IMR-90 (cell line): ENCODE data around the gene RAD21L1. TPM values are rescaled to one million over a fixed set of nuclear protein-coding genes. Genes with fewer than 3 reads are reported as not detected.

Experiments used
- ATAC-seq: fragments of 200-7000 bp; cut with Tn5 transposase; 2 replicates; pipeline ENCODE4 v1.9.1; 2020; ENCODE audit warnings: low read depth, mild to moderate bottlenecking, moderate library complexity
- BruUV-seq: library from RNA; stranded (reverse); fragments of 400-500 nt; replicated peaks from 2 replicates; lab custom pipeline; 2021; lab: Mats Ljungman, UMichigan
- CTCF ChIA-PET: fragments of 300-600 bp; formaldehyde crosslinking; extraction: SDS; loops from one replicate; lab custom pipeline; 2021; ENCODE audit warnings: antibody characterized with exemption; lab: Yijun Ruan, JAX
- POLR2A ChIA-PET: fragments of 300-600 bp; sonication (Branson Sonifier 250); formaldehyde crosslinking; loops from one replicate; lab custom pipeline; 2022; ENCODE audit warnings: antibody characterized with exemption; ENCODE audit not compliant: unreplicated experiment; lab: Charles Lee
- DNase-seq: peaks from one replicate; pipeline ENCODE4 v3.0.0; 2013
- H2AFZ ChIP-seq: replicated peaks from 2 replicates; pipeline ENCODE3; 2013; ENCODE audit warnings: low read length, mild to moderate bottlenecking; ENCODE audit not compliant: poor library complexity
- H2AK5ac ChIP-seq: 2 replicates; pipeline ENCODE4 v1.6.1; 2013; ENCODE audit warnings: low read depth, low read length, inconsistent platforms
- H2AK9ac ChIP-seq: replicated peaks from 2 replicates; pipeline ENCODE3; 2013; ENCODE audit warnings: mild to moderate bottlenecking, low read depth, low read length, moderate library complexity; ENCODE audit not compliant: poor library complexity
- H2BK120ac ChIP-seq: 2 replicates; pipeline ENCODE4 v1.6.1; 2013; ENCODE audit warnings: low read depth, low read length, inconsistent platforms
- H2BK15ac ChIP-seq: 3 replicates; pipeline ENCODE4 v1.6.1; 2013; ENCODE audit warnings: low read depth, low read length, inconsistent platforms
- H2BK20ac ChIP-seq: 2 replicates; pipeline ENCODE4 v1.6.1; 2013; ENCODE audit warnings: low read depth, mild to moderate bottlenecking, inconsistent platforms, low read length, moderate library complexity
- H2BK5ac ChIP-seq: 2 replicates; pipeline ENCODE4 v1.6.1; 2013; ENCODE audit warnings: mild to moderate bottlenecking, low read depth, low read length, inconsistent platforms; ENCODE audit not compliant: poor library complexity, severe bottlenecking
- H3K14ac ChIP-seq: replicated peaks from 2 replicates; pipeline ENCODE4 v1.6.1; 2013; ENCODE audit warnings: low read depth, low read length, inconsistent platforms
- H3K18ac ChIP-seq: 2 replicates; pipeline ENCODE4 v1.6.1; 2013; ENCODE audit warnings: low read depth, low read length, control low read depth
- H3K23ac ChIP-seq: 2 replicates; pipeline ENCODE4 v1.6.1; 2013; ENCODE audit warnings: low read depth, low read length, inconsistent platforms
- H3K27ac ChIP-seq: 2 replicates; pipeline ENCODE4 v1.5.1; 2013; ENCODE audit warnings: mild to moderate bottlenecking, control low read depth, low read length; ENCODE audit not compliant: insufficient read depth
- H3K27me3 ChIP-seq: 2 replicates; pipeline ENCODE4 v1.6.1; 2013; ENCODE audit warnings: low read length; ENCODE audit not compliant: control insufficient read depth, insufficient read depth
- H3K36me3 ChIP-seq: 2 replicates; pipeline ENCODE4 v1.6.1; 2013; ENCODE audit warnings: low read length, mixed read lengths; ENCODE audit not compliant: control insufficient read depth, insufficient read depth
- H3K4ac ChIP-seq: 2 replicates; pipeline ENCODE4 v1.6.1; 2013; ENCODE audit warnings: low read depth, low read length, inconsistent platforms
- H3K4me1 ChIP-seq: 2 replicates; pipeline ENCODE4 v1.6.1; 2013; ENCODE audit warnings: low read length, mixed read lengths; ENCODE audit not compliant: control insufficient read depth, insufficient read depth
- H3K4me2 ChIP-seq: 2 replicates; pipeline ENCODE4 v1.6.1; 2013; ENCODE audit warnings: low read depth, mild to moderate bottlenecking, control low read depth, low read length, moderate library complexity
- H3K4me3 ChIP-seq: 2 replicates; pipeline ENCODE4 v1.5.1; 2013; ENCODE audit warnings: low read depth, mild to moderate bottlenecking, control low read depth, low read length, moderate library complexity; ENCODE audit not compliant: insufficient read depth
- H3K56ac ChIP-seq: 2 replicates; pipeline ENCODE4 v1.6.1; 2013; ENCODE audit warnings: low read length, inconsistent platforms; ENCODE audit not compliant: insufficient read depth; ENCODE audit errors: extremely low read depth
- H3K79me1 ChIP-seq, 2 experiments: 2 replicates each; pipeline ENCODE4 v1.6.1; 2013; ENCODE audit warnings: low read length in 2 of 2, inconsistent platforms in 1 of 2, low read depth in 1 of 2
- H3K9ac ChIP-seq: 2 replicates; pipeline ENCODE4 v1.6.1; 2013; ENCODE audit warnings: low read depth, low read length, control low read depth
- H3K9me1 ChIP-seq: 2 replicates; pipeline ENCODE4 v1.6.1; 2013; ENCODE audit warnings: low read length, inconsistent platforms; ENCODE audit not compliant: insufficient read depth
- H3K9me3 ChIP-seq: 2 replicates; pipeline ENCODE4 v1.6.1; 2013; ENCODE audit warnings: low read length; ENCODE audit not compliant: control insufficient read depth, insufficient read depth
- H4K20me1 ChIP-seq: 2 replicates; pipeline ENCODE4 v1.6.1; 2013; ENCODE audit warnings: low read length, inconsistent platforms; ENCODE audit not compliant: insufficient read depth
- H4K5ac ChIP-seq: 2 replicates; pipeline ENCODE4 v1.6.1; 2013; ENCODE audit warnings: mild to moderate bottlenecking, low read depth, low read length, control low read depth
- H4K8ac ChIP-seq, 2 experiments: 2 replicates each; pipeline ENCODE4 v1.6.1; 2013; ENCODE audit warnings: low read depth in 2 of 2, low read length in 2 of 2, control low read depth in 1 of 2, inconsistent platforms in 1 of 2
- H4K91ac ChIP-seq: 2 replicates; pipeline ENCODE4 v1.6.1; 2013; ENCODE audit warnings: low read depth, low read length, inconsistent platforms; ENCODE audit not compliant: insufficient read depth
- BHLHE40 ChIP-seq: fragments of 150-350 bp; IDR thresholded peaks from 2 replicates; pipeline ENCODE4 v1.6.1; 2016; ENCODE audit warnings: mild to moderate bottlenecking, low read depth, low read length
- CHD1 ChIP-seq: IDR thresholded peaks from 2 replicates; pipeline ENCODE4 v1.6.1; 2012; ENCODE audit warnings: low read depth, low read length, improper control_type of control experiment
- FOS ChIP-seq: fragments of 150-350 bp; IDR thresholded peaks from 2 replicates; pipeline ENCODE4 v1.6.1; 2016; ENCODE audit warnings: low read depth, low read length
- MAFK ChIP-seq: IDR thresholded peaks from 2 replicates; pipeline ENCODE4 v1.6.1; 2012; ENCODE audit warnings: low read depth, low read length, improper control_type of control experiment
- MAZ ChIP-seq: IDR thresholded peaks from 2 replicates; pipeline ENCODE4 v1.6.1; 2012; ENCODE audit warnings: low read depth, mild to moderate bottlenecking, low read length, improper control_type of control experiment, moderate library complexity, borderline replicate concordance
- MXI1 ChIP-seq: IDR thresholded peaks from 2 replicates; pipeline ENCODE4 v1.6.1; 2012; ENCODE audit warnings: low read depth, mild to moderate bottlenecking, low read length, moderate library complexity, borderline replicate concordance
- NFE2L2 ChIP-seq: fragments of 150-350 bp; IDR thresholded peaks from 2 replicates; pipeline ENCODE4 v1.6.1; 2016; ENCODE audit warnings: low read depth, mild to moderate bottlenecking, low read length
- RAD21 ChIP-seq: IDR thresholded peaks from 2 replicates; pipeline ENCODE4 v1.6.1; 2012; ENCODE audit warnings: low read length, improper control_type of control experiment
- SMC3 ChIP-seq: fragments of 150-350 bp; IDR thresholded peaks from 2 replicates; pipeline ENCODE4 v1.6.1; 2016; ENCODE audit warnings: low read depth, mild to moderate bottlenecking, antibody characterized with exemption, low read length, moderate library complexity
- WGBS, 2 experiments: methylation state at CpG; one replicate each; pipeline versions ENCODE4 v1.1.5 to v1.1.7; 2013; ENCODE audit warnings: missing lambda C conversion rate in 2 of 2; ENCODE audit not compliant: insufficient read length in 1 of 2; ENCODE audit errors: extremely low coverage in 2 of 2; 5-methylcytosine and 5-hydroxymethylcytosine counted together
- dilution Hi-C: fragments of 300-500 bp; cut with HindIII; formaldehyde crosslinking; loops from one replicate; pipeline ENCODE4 v1.14.3; 2018; ENCODE audit warnings: low sequenced_read_pairs; ENCODE audit not compliant: unreplicated experiment
- in situ Hi-C: fragments of 300-500 bp; cut with MboI; formaldehyde crosslinking; loops from 3 replicates; pipeline ENCODE4 v1.14.3; 2019; ENCODE audit warnings: low sequenced_read_pairs, inconsistent platforms, mixed read lengths
- intact Hi-C: fragments of 100-400 bp; cut with micrococcal nuclease; formaldehyde crosslinking; loops from 2 replicates; pipeline ENCODE4 v1.10.0; 2022
- polyA plus RNA-seq, 3 experiments: library from polyadenylated mRNA; depleted of rRNA; stranded (reverse); fragments of >200 nt; gene quantifications; 2 replicates each; pipeline ENCODE4 v1.2.3, GENCODE V29; 2012; ENCODE audit warnings: low replicate concordance in 1 of 3
- total RNA-seq: library from RNA; depleted of rRNA; stranded (reverse); fragments of >200 nt; gene quantifications from 2 replicates; pipeline ENCODE4 v1.2.3, GENCODE V29; 2012

The RAD21L1 gene
- total and polyA plus RNA-seq, 2 of the 4 experiments (the other 2 are of a cell fraction) = not detected

DNA sequence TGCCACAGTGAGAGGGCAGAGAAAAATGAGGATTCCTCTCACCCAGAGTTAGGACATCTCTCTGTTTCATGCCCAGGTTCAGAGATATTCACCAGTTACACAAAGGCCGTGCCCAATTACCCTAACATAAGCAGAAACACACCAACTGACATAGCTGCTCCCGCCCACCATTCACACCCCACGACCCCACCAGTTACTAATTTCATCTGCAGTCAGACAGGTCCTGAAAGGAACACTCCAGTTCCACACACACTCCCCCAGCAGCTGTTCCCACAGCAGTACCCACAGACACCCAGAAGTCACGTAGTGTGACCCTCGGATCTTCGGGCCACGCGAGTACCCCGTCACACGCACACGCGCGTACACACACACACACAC, 41.6 kb upstream of the RAD21L1 start:
- DNase-seq (no peak), ATAC-seq (no peak)
- Histone ChIP-seq H3K36me3 (no peaks in the 10 kb centered on the region), H4K8ac (no peak overlapping the region), H3K79me1 (no peaks in the 10 kb centered on the region), H3K4me2 (no peak overlapping the region), H3K4ac (no peak overlapping the region), H3K9me3 (no peaks in the 10 kb centered on the region), H4K5ac (no peak overlapping the region), H2BK120ac (no peak overlapping the region), H3K4me3 (no peak overlapping the region), H3K4me1 (no peaks in the 10 kb centered on the region), H3K27ac (no peak overlapping the region), H3K9ac (no peak overlapping the region), H3K18ac (no peak overlapping the region), H3K27me3 (peaks cover 46% of the 10 kb centered on the region), H3K14ac (no peak overlapping the region), H2BK15ac (no peak overlapping the region), H3K9me1 (peaks cover 3% of the 10 kb centered on the region; the same call in 1 of the 2 replicates), H2BK20ac (no peak overlapping the region), H3K23ac (no peak overlapping the region), H2BK5ac (no peak overlapping the region), H2AFZ (no peak overlapping the region), H2AK5ac (no peak overlapping the region), H4K20me1 (no peaks in the 10 kb centered on the region; the same call in 1 of the 2 replicates), H4K91ac (no peak overlapping the region), H3K56ac (no peak overlapping the region), H2AK9ac (no peak overlapping the region)
- dilution Hi-C loops = no loop called here
- in situ Hi-C loops = no loop called here
- TF ChIP-seq MXI1 (no peak), BHLHE40 (no peak), CHD1 (no peak), SMC3 (no peak), FOS (no peak), RAD21 (no peak), NFE2L2 (no peak), MAZ (no peak), MAFK (no peak)
- intact Hi-C loops = no loop called here
- ChIA-PET CTCF (no interaction called here), POLR2A (no interaction called here)
- no TSS peak for BruUV-seq
- no CpG with 5 or more reads among the region's 13 CpGs for WGBS, 2 experiments
